ENCODE measurements around the gene GRIN2B. TPM values are rescaled to one million over a fixed set of nuclear protein-coding genes. Genes with fewer than 3 reads are reported as not detected.

GRIN2B gene
- total RNA-seq, 1 experiment from 2014 or later: 0.05 TPM

DNA sequence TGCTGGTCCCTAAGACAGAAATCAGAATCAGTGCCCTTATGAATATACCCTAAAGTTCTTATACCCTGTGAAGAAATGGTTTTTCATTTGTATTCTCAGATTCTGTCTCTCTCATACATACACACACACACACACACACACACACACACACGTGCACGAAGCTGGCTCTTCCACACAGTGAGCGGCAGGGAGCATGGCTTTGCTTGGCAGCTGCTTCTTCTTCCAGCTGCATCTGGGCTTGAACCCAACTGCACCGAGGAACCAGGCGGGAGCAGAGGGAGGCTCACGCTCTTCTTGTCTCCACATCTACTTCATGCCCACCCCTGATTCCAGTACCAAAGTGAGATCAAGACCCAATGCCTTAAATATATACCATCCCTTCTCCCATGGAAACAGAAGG is 19.4 kb downstream of the GRIN2B start:
- Mint-ChIP-seq H3K4me1 (ENCODE audit: low read depth, unreplicated experiment) (peaks cover 7% of the 10 kb centered on the region), H3K9me3 (ENCODE audit: low read depth, unreplicated experiment) (no peaks in the 10 kb centered on the region), H3K27ac (ENCODE audit: unreplicated experiment) (no peak overlapping the region), H3K27me3 (ENCODE audit: unreplicated experiment) (peaks cover 100% of the 10 kb centered on the region), H3K36me3 (ENCODE audit: insufficient read depth, unreplicated experiment) (no peaks in the 10 kb centered on the region), H3K4me3 (ENCODE audit: low read depth, unreplicated experiment) (no peak overlapping the region)
- intact Hi-C loops (cut with micrococcal nuclease; ENCODE audit: unreplicated experiment): no loop called here
- no peak for DNase-seq
- no TSS peak for BruUV-seq (replicated peaks)
- CTCF ChIA-PET: interaction anchor here (0.6 kb wide), 1 partner anchor 276 kb away, joined by 3 read pairs; no protein-coding TSS in a partner anchor
- TF ChIP-seq, protein P1, sequence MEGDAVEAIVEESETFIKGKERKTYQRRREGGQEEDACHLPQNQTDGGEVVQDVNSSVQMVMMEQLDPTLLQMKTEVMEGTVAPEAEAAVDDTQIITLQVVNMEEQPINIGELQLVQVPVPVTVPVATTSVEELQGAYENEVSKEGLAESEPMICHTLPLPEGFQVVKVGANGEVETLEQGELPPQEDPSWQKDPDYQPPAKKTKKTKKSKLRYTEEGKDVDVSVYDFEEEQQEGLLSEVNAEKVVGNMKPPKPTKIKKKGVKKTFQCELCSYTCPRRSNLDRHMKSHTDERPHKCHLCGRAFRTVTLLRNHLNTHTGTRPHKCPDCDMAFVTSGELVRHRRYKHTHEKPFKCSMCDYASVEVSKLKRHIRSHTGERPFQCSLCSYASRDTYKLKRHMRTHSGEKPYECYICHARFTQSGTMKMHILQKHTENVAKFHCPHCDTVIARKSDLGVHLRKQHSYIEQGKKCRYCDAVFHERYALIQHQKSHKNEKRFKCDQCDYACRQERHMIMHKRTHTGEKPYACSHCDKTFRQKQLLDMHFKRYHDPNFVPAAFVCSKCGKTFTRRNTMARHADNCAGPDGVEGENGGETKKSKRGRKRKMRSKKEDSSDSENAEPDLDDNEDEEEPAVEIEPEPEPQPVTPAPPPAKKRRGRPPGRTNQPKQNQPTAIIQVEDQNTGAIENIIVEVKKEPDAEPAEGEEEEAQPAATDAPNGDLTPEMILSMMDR (IDR thresholded peaks at IDR 0.05; ENCODE audit: unreplicated experiment): no peak

DNA sequence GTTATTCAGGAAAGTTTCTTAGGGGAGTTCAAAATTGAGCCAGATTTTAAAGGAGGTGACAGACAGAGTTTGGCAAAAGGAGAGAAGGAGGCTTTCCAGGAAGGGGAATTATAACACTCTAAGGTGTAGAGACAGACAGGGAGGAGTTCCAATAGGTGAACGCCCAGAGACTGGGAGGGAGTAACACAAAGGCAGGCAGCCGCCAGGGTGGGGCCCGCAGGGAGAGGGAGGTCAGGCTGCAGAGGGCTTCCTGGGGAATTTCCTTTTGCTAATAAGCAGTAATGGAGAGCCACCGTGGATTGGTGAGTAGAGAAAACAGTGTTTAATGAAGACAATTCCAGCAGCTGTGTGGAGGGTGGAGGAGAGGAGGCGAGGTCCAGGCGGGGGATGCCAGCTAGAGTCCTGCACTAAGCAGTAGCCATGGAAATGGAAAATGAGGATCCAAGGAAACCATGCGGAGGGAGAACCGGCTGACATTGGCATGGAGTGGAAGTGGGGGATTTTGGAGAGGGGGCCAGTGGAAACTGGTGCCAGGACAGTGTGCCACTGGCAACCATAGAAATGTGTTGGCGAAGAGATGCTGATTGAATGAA is 22.2 kb downstream of the GRIN2B start:
- CTCF ChIA-PET: no interaction called here
- DNase-seq: no peak
- BruUV-seq (replicated peaks): no TSS peak
- TF ChIP-seq, protein P1 (IDR thresholded peaks at IDR 0.05; ENCODE audit: unreplicated experiment): no peak
- H3K4me1 Mint-ChIP-seq (ENCODE audit: low read depth, unreplicated experiment): peaks cover 7% of the 10 kb centered on the region
- H3K9me3 Mint-ChIP-seq (ENCODE audit: low read depth, unreplicated experiment): no peaks in the 10 kb centered on the region
- H3K36me3 Mint-ChIP-seq (ENCODE audit: insufficient read depth, unreplicated experiment): no peaks in the 10 kb centered on the region
- no peak overlapping the region for H3K4me3 Mint-ChIP-seq (ENCODE audit: low read depth, unreplicated experiment)
- peaks cover 91% of the 10 kb centered on the region for H3K27me3 Mint-ChIP-seq (ENCODE audit: unreplicated experiment)
- H3K27ac Mint-ChIP-seq (ENCODE audit: unreplicated experiment): no peak overlapping the region
- intact Hi-C loops (cut with micrococcal nuclease; ENCODE audit: unreplicated experiment): no loop called here

DNA sequence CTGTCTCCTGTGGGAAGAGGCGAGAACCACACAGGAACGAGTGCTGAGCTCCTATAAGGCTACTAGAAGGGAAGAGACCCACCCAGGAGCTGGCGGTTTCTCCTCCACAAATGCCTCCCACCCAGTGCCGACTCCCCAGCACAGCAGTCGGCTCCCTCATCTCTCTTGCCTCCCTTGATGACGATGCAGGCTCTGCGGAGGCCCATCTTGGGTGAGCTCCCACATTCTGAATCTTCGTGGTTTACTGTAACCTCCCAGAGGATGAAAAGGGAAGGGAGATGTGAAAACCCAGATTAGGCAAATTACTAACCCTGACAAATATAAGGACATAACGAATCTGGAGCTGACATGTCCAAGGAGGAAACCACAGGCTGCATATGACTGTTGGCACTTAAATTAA is 23.8 kb downstream of the GRIN2B start:
- intact Hi-C loops (cut with micrococcal nuclease; ENCODE audit: unreplicated experiment): no loop called here
- DNase-seq: no peak
- Mint-ChIP-seq H3K9me3 (ENCODE audit: low read depth, unreplicated experiment) (no peaks in the 10 kb centered on the region), H3K36me3 (ENCODE audit: insufficient read depth, unreplicated experiment) (no peaks in the 10 kb centered on the region), H3K27ac (ENCODE audit: unreplicated experiment) (no peak overlapping the region), H3K4me3 (ENCODE audit: low read depth, unreplicated experiment) (no peak overlapping the region), H3K27me3 (ENCODE audit: unreplicated experiment) (peaks cover 75% of the 10 kb centered on the region), H3K4me1 (ENCODE audit: low read depth, unreplicated experiment) (peaks cover 7% of the 10 kb centered on the region)
- no TSS peak for BruUV-seq (replicated peaks)
- CTCF ChIA-PET: no interaction called here
- TF ChIP-seq, protein P1 (IDR thresholded peaks at IDR 0.05; ENCODE audit: unreplicated experiment): no peak

DNA sequence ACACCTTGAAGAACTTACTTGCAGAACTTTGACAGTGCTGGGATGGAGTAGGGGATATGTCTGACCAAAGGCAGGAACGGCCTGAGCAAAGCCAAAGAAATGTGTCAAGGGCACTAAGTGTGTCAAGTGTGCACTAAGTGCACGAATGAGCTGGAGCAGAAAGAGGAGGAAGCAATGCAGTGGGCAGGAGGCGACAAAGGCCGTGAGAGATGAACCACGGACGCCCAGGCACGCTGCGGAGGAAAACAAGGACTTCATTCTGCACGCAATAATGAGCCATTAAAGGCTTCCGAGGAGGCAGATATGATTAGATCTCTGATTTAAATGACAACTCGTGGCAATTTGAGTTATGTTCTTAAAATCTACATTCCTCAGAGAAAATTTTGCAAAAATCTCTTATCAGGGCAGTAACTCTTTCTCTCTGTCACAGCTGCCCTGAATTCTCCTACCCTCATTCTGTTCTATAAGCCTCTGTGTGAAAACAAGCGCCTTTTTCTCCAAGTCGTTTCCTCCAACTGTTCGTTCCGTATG is 25.3 kb downstream of the GRIN2B start:
- Mint-ChIP-seq H3K27ac (ENCODE audit: unreplicated experiment) (no peak overlapping the region), H3K4me3 (ENCODE audit: low read depth, unreplicated experiment) (no peak overlapping the region)
- BruUV-seq (replicated peaks): no TSS peak

More for the DNA sequence above, 25.3 kb downstream of the GRIN2B start:
- intact Hi-C loops (cut with micrococcal nuclease; ENCODE audit: unreplicated experiment): no loop called here
- CTCF ChIA-PET: no interaction called here
- DNase-seq: no peak
- Mint-ChIP-seq H3K36me3 (ENCODE audit: insufficient read depth, unreplicated experiment) (no peaks in the 10 kb centered on the region), H3K4me1 (ENCODE audit: low read depth, unreplicated experiment) (peaks cover 7% of the 10 kb centered on the region), H3K9me3 (ENCODE audit: low read depth, unreplicated experiment) (no peaks in the 10 kb centered on the region), H3K27me3 (ENCODE audit: unreplicated experiment) (peaks cover 60% of the 10 kb centered on the region)
- TF ChIP-seq, protein P1 (IDR thresholded peaks at IDR 0.05; ENCODE audit: unreplicated experiment): no peak
